ENCODE measurements around the gene C2CD2.

DNA sequence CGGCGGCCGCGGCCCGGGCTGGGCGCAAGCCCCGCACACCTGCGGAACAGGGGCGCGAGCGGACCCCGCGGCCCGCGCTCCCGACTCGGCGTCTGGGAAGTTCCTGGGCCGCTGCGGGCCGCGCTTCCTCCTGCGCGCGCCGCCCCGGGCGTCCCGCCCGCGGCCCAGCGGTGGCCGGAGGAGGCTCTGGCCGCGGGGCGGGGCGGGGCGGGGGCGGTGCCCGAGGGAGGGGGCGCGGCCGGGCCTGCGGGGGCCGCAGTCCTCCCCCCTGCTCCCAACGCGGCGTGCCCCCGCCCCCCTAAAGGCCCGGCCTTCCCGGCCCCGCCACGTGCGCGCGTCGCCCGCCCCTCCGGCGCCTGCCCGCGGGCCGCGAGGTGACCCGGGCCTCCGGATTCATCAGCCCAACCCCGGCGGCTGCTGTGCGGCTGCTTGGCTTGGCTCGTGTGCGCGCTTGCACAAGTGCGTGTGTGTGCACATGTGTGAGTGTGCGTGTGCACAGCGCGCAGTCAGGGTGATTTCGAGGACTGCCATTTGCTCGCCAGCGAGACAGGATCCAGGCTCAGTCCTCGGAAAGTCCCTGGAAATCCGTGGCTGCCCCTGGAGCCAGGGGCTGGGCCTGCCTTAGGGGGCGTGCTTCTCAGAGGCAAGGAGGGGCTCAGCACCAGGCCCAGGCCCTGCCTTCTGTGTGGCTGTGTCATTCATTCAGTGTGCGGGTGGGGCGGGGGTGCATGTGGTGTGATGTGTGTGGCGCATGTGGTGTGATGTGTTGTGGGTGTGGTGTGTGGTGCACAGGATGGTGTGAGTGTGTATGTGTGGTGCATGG is at the start of gene C2CD2:
- TF ChIP-seq, protein P1, sequence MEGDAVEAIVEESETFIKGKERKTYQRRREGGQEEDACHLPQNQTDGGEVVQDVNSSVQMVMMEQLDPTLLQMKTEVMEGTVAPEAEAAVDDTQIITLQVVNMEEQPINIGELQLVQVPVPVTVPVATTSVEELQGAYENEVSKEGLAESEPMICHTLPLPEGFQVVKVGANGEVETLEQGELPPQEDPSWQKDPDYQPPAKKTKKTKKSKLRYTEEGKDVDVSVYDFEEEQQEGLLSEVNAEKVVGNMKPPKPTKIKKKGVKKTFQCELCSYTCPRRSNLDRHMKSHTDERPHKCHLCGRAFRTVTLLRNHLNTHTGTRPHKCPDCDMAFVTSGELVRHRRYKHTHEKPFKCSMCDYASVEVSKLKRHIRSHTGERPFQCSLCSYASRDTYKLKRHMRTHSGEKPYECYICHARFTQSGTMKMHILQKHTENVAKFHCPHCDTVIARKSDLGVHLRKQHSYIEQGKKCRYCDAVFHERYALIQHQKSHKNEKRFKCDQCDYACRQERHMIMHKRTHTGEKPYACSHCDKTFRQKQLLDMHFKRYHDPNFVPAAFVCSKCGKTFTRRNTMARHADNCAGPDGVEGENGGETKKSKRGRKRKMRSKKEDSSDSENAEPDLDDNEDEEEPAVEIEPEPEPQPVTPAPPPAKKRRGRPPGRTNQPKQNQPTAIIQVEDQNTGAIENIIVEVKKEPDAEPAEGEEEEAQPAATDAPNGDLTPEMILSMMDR (IDR thresholded peaks at IDR 0.05): peak in 2 of 6 experiments; percentile 6 to 12
- peak; percentile 85 to 87 for TF ChIP-seq POLR2A (IDR thresholded peaks at IDR 0.05)

All from adrenal gland (tissue), 5 donors.